HG03108 (cell line): Measurements from ENCODE around the gene RAPH1.
"Not testable (repeated sequence)": the region's sequence is repeated elsewhere in the genome, so short reads cannot be mapped to it uniquely, and the experiment has no call there.

Experiments
- ATAC-seq: cut with Tn5 transposase; IDR thresholded peaks from one replicate; pipeline ENCODE4 v1.9.1; 2021; ENCODE audit warnings: moderate library complexity; ENCODE audit not compliant: unreplicated experiment

The RAPH1 gene

GRCh38 chr2:203436496-203436895, 98.6 kb downstream of the RAPH1 start:
- ATAC-seq = no peak

- ATAC-seq = no peak
These were observed 102.3 kb downstream of the RAPH1 start for GRCh38 chr2:203432811-203433210.

GRCh38 chr2:203431391-203432185, 103.5 kb downstream of the RAPH1 start:
- no peak for ATAC-seq

- ATAC-seq = not testable (repeated sequence)
These were observed 105.5 kb downstream of the RAPH1 start for GRCh38 chr2:203429643-203430042.

- no peak for ATAC-seq
These were observed 108.0 kb downstream of the RAPH1 start for GRCh38 chr2:203427061-203427460.

GRCh38 chr2:203418271-203418670, 116.8 kb downstream of the RAPH1 start:
- ATAC-seq = no peak

- ATAC-seq = no peak
These were observed 121.3 kb downstream of the RAPH1 start for GRCh38 chr2:203413796-203414195.

GRCh38 chr2:203412546-203413331, 122.4 kb downstream of the RAPH1 start:
- peak; percentile 43 for ATAC-seq

GRCh38 chr2:203407496-203407895, 127.6 kb downstream of the RAPH1 start:
- ATAC-seq = no peak

GRCh38 chr2:203404996-203405395, 130.1 kb downstream of the RAPH1 start:
- no peak for ATAC-seq

- ATAC-seq = no peak
These were observed 134.1 kb downstream of the RAPH1 start for GRCh38 chr2:203400805-203401585.

GRCh38 chr2:203399031-203399430, 136.1 kb downstream of the RAPH1 start:
- ATAC-seq = no peak

GRCh38 chr2:203396667-203397066, 138.4 kb downstream of the RAPH1 start:
- ATAC-seq = no peak

GRCh38 chr2:203395858-203396257, 139.2 kb downstream of the RAPH1 start:
- no peak for ATAC-seq

- no peak for ATAC-seq
These were observed 140.4 kb downstream of the RAPH1 start for GRCh38 chr2:203394519-203395227.

- ATAC-seq = not testable (repeated sequence)
These were observed 146.9 kb downstream of the RAPH1 start for GRCh38 chr2:203388153-203388552.

GRCh38 chr2:203383038-203383437, 152.1 kb downstream of the RAPH1 start:
- ATAC-seq = no peak

GRCh38 chr2:203379156-203379555, 155.9 kb downstream of the RAPH1 start:
- no peak for ATAC-seq

- no peak for ATAC-seq
These were observed 158.9 kb downstream of the RAPH1 start for GRCh38 chr2:203376173-203376572.

- ATAC-seq = not testable (repeated sequence)
These were observed 162.4 kb downstream of the RAPH1 start for GRCh38 chr2:203372706-203373105.
